D721Med (cell line): ENCODE measurements around the gene RFX3.

Experiments used
- DNase-seq: peaks from one replicate; pipeline ENCODE4 v3.0.0; 2011; ENCODE audit warnings: low spot score; ENCODE audit not compliant: insufficient read length
- FAIRE-seq: peaks from 2 replicates; lab custom pipeline; 2011; peaks lifted over from hg19 to GRCh38; lab: Jason Lieb, UNC
- CTCF ChIP-seq: IDR thresholded peaks from 2 replicates; pipeline ENCODE4 v1.5.1; 2012; ENCODE audit warnings: mild to moderate bottlenecking, control low read depth; ENCODE audit not compliant: insufficient read depth; ENCODE audit errors: missing control alignments

RFX3 gene

GRCh38 chr9:3525096-3525835 lies 535 bp downstream of the RFX3 start:
- no peak for DNase-seq
- FAIRE-seq: no peak
- TF ChIP-seq CTCF: no peak

- DNase-seq (no peak), FAIRE-seq (no peak)
- TF ChIP-seq CTCF: no peak
Observed at GRCh38 chr9:3521966-3522365, 3.8 kb downstream of the RFX3 start.

DNA sequence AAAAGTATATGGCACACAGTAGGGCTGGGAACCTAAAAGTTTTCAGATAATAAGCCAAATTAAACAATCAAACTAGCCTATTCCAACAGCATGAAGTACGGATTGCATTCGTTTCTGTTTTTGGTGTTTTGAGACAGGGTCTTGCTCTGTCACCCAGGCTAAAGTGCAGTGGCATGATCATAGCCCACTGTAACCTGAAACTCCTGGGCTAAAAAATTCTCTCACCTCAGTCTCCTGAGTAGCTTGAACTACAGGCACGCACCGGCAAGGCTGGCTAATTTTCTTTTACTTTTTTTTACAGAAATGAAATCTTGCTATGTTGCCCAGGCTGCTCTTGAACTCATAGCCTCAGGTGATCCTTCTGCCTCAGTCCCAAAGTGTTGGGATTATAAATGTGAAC lies 5.2 kb downstream of the RFX3 start:
- FAIRE-seq (no peak), DNase-seq (no peak)
- no peak for TF ChIP-seq CTCF

- no peak for TF ChIP-seq CTCF
- FAIRE-seq (peak; percentile 16), DNase-seq (no peak)
Observed at GRCh38 chr9:3517377-3518048, 8.3 kb downstream of the RFX3 start.

DNA sequence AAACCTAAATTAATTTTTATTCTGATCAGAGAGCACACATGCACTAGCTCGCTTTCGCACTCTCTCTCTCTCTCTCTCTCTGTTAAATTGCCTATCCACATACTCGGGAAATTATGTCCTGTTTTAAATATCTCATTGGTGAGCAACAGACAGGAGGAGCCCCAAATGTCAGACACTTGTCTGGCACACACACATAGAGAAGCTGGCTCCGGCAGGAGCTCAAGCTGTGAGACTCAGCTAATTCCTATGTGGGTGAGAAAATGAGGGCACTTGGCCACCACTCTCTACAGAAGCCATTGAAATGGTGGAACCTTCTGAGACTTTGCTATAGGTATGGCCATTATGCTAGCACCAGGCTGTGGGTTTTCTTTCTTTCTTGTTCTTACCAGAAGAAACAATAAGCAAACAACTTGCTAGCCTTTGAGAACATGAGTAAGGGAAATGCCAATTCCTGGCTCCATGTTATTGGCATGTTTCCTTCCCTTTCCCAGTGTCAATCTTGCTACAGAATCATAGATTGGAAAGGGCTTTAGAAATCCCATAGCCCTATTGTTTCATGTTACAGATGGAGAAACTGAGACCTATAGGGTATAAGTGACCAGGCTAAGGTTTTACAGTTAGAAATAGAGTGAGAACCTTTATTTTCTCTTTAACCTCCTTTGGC lies 9.0 kb downstream of the RFX3 start:
- FAIRE-seq (no peak), DNase-seq (no peak)
- no peak for TF ChIP-seq CTCF

DNA sequence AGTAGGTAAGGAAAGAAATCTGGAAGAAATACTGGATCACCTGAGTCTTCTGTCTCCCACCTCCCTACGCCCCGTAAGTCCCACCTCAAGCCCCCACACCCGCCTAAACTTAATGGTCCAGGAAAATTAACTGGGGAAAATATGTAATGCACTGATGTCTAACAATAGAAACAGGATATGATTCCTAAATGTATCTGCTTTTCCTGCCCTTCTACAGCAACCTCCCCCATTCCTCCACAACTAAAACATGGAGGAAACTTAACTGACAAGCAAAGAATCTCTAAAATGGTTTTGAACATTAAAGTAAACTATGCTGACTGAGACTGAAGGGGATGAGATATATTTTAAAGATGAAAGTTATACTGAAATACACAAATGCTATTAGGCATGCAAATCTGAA lies 10.4 kb downstream of the RFX3 start:
- TF ChIP-seq CTCF: no peak
- DNase-seq (no peak), FAIRE-seq (no peak)
